GM12864 (cell line): Measurements from ENCODE around the gene CAMKK2.

Experiments used
- DNase-seq: peaks from one replicate; pipeline ENCODE4 v3.0.0-alpha.2; 2011; ENCODE audit warnings: low read depth
- H3K4me3 ChIP-seq: 2 replicates; pipeline ENCODE4 v1.5.1; 2011; ENCODE audit warnings: mild to moderate bottlenecking, low read depth, low read length, control low read depth
- TF ChIP-seq, protein P1 (sequence below): IDR thresholded peaks from 2 replicates; pipeline ENCODE4 v1.5.1; 2011; ENCODE audit warnings: low read depth, mild to moderate bottlenecking, moderate library complexity, low read length, control low read depth, inconsistent platforms; ENCODE audit errors: missing control alignments

Gene CAMKK2

DNA sequence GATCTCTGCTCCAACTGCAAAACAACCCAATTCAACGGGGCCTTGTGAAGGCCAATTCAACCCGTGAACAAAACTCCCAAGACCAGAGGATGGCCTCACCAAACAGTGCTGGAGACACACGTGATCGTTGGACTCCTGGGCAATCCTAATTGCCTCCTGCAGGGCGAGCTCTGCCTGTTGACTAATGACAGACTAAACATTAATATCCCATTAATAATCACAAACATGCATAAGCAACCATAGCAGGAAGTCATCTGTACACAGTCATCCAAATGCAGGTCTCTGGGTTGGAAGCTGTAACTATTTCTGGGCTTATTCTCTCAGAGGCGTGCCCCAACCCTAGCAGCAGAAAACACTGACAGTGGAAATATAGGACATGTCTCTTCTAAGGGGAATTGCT lies 34.7 kb upstream of the CAMKK2 start:
- no peak for DNase-seq
- TF ChIP-seq, protein P1, sequence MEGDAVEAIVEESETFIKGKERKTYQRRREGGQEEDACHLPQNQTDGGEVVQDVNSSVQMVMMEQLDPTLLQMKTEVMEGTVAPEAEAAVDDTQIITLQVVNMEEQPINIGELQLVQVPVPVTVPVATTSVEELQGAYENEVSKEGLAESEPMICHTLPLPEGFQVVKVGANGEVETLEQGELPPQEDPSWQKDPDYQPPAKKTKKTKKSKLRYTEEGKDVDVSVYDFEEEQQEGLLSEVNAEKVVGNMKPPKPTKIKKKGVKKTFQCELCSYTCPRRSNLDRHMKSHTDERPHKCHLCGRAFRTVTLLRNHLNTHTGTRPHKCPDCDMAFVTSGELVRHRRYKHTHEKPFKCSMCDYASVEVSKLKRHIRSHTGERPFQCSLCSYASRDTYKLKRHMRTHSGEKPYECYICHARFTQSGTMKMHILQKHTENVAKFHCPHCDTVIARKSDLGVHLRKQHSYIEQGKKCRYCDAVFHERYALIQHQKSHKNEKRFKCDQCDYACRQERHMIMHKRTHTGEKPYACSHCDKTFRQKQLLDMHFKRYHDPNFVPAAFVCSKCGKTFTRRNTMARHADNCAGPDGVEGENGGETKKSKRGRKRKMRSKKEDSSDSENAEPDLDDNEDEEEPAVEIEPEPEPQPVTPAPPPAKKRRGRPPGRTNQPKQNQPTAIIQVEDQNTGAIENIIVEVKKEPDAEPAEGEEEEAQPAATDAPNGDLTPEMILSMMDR: no peak
- no peak overlapping the region for H3K4me3 ChIP-seq

DNA sequence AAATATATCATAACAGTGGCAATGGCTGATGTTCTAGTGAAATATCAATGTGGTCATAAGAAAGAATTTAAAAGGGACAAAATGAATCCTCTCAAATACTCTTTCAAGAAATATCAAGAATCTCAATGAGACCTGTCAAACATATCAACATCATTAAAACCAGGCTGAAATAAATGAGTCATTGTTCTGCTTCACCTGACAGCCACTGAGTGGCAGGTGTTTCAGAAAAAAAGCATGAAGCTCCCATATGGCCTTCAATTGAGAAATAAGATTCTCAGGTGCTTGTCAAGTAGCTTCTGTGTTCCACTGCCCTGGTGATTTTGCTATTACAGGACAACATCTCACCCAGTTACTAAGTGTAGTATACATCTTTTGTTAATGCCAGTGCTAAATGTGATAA lies 34.2 kb upstream of the CAMKK2 start:
- no peak overlapping the region for H3K4me3 ChIP-seq

DNA sequence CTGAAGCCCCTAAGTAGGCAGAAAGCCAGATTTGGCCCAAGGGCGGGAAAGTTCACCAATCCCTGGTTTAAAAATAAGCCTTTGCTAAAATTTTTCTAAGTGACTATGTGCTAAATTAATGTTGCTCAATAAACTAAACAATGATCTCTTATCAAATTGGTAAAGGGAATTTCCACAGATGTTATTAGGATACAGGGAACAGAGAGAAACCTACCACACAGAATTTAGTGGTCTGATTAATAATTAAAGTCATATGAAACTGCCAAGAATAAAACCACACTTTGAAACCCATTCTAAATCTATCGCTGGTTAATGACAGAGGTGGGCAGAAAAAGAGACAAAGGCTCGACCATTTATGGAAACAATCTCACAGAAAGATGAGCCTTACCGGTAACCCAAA lies 33.7 kb upstream of the CAMKK2 start:
- H3K4me3 ChIP-seq: no peak overlapping the region
- DNase-seq: no peak
- TF ChIP-seq, protein P1: no peak

More for the DNA sequence above, 34.2 kb upstream of the CAMKK2 start:
- no peak for DNase-seq
- TF ChIP-seq, protein P1: no peak

DNA sequence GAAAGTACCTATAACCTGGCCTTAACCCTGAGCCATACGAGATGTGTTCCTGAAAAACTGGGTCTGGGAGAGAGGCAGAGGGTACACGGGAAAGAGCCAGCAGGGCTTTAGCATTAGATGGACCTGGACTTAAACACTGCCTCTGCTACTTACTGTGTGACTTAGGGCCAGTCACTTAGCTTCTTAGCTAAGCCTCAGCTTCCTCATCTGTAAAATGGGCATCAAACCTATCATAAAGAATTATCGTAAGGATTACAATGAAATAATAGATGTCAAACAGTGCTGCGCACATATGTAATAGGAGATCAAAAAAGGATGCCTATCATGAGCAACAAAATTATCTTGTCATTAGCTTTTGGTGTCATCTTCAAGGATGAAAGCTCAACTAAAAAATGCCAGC lies 32.1 kb upstream of the CAMKK2 start:
- TF ChIP-seq, protein P1: no peak
- DNase-seq: no peak
- no peak overlapping the region for H3K4me3 ChIP-seq

DNA sequence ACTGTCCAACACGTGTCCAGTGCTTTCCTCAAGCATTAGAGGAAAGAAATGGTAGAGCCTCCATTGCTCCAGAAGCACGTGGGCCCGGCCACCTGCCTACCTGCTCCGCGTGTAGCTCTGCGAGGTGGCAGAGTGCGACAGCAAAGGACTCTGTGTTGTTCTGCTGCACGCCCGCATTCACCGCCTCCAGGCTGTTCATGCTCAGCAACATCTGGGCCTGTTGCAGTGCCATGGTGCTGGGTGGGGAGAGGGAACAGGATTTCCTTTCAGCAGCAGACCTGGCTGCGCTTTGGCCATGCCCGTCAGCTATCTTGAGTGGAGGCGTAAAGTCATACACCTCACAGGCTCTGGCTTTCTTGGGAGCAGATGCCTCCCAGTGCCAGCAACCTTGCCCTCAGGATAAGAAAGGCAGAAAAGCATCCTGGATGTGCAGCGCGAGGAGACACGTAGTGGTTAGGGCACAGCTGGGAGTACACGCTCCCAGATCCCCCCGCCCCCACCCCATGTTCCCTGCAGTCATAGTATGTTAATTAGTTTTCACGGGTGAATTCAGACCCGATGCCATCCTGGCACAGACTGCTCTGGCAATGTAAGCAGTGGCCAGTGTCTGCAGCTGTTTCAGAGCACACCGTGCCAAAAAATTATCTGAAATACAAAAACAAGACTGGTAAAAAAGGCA lies 30.6 kb upstream of the CAMKK2 start:
- TF ChIP-seq, protein P1: no peak
- H3K4me3 ChIP-seq: no peak overlapping the region
- DNase-seq: no peak

DNA sequence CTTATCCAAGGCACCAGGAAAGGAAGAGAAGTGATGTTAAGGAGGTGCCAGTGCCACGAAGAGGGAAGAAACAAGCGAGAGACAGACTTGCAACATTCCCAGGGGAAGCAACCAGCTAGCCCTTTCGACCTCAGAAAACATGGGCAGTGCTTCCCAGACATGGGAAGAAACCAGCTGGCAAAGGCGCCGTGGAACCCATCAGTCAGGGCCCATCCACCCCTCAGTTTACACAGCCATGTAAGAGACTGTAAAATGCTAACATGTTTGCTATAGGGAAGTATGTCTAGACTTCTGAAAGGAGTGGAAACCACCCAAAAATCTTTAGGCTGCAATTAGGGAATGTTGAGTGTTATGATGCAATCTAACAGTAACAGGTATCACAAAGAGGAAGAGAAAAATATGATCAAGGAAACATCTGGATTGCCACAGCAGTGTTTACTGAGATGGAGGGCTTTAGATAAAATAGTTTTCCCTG lies 29.4 kb upstream of the CAMKK2 start:
- TF ChIP-seq, protein P1: no peak
- H3K4me3 ChIP-seq: no peak overlapping the region
- DNase-seq: no peak

DNA sequence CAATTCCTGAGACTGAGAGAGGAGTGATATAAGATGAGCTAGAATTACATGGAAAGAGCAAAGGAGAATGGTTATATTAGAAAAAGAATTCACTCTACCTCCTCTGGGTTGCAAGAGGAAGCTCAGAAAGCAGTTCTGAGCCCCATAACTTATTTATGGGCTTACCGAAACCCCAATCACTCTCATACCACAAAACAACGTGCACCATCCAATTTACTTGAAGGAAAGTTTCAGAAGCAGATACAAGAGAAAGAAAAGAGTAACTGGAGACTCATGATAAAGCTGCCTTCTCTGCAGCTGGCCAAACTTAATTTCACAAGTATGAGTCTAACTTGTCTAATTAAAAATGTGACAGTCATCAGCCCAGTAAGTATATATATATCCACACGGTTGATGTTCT lies 27.4 kb upstream of the CAMKK2 start:
- DNase-seq: no peak
- TF ChIP-seq, protein P1: no peak
- no peak overlapping the region for H3K4me3 ChIP-seq
